ENCODE results near the gene PDE4B. TPM values are rescaled to one million over a fixed set of nuclear protein-coding genes. Genes with fewer than 3 reads are reported as not detected.
"Not testable (repeated sequence)": the region's sequence is repeated elsewhere in the genome, so short reads cannot be mapped to it uniquely, and the experiment has no call there.

The PDE4B gene
- total and polyA plus RNA-seq, 12 donors: 1.2 to 14.9 (median 3.9) TPM

- Histone ChIP-seq H3K4me3 (no peak overlapping the region), H3K36me3 (replicated peaks in 1 of 2) (no peaks in the 10 kb centered on the region), H3K27ac (no peak overlapping the region), H3K27me3 (no peaks in the 10 kb centered on the region), H3K9me3 (replicated peaks in 1 of 3) (no peaks in the 10 kb centered on the region), H3K4me1 (replicated peaks in 1 of 2) (no peaks in the 10 kb centered on the region)
- DNase-seq: no peak
- TF ChIP-seq POLR2A (IDR thresholded peaks at IDR 0.05) (no peak), CTCF (IDR thresholded peaks at IDR 0.05) (no peak)
- 77 to 86% (median 80%) methylated on average over 3 of the region's 3 CpGs for WGBS, 4 donors
- intact Hi-C loops (cut with DNase I): no loop called here
These were observed 262.4 kb downstream of the PDE4B start for GRCh38 chr1:66055092-66055491.

- H3K27ac ChIP-seq; H3K27me3 ChIP-seq; H3K4me1 ChIP-seq (replicated peaks in 1 of 2); intact Hi-C loops (cut with DNase I); H3K36me3 ChIP-seq (replicated peaks in 1 of 2); H3K4me3 ChIP-seq; DNase-seq; H3K9me3 ChIP-seq (replicated peaks in 1 of 3): not testable (repeated sequence)
- 65 to 74% (median 69%) methylated on average over 3 of the region's 3 CpGs for WGBS, 4 donors
These were observed 264.8 kb downstream of the PDE4B start for GRCh38 chr1:66057448-66057847.

GRCh38 chr1:66058558-66058957 is 265.9 kb downstream of the PDE4B start:
- 70 to 88% (median 82%) methylated on average over 2 of the region's 2 CpGs for WGBS, 4 donors

GRCh38 chr1:66067219-66067618 is 274.5 kb downstream of the PDE4B start:
- H3K4me1 ChIP-seq (replicated peaks in 1 of 2); H3K36me3 ChIP-seq (replicated peaks in 1 of 2); H3K9me3 ChIP-seq (replicated peaks in 1 of 3); intact Hi-C loops (cut with DNase I); H3K27me3 ChIP-seq; H3K27ac ChIP-seq; DNase-seq; H3K4me3 ChIP-seq: not testable (repeated sequence)
- WGBS, 4 donors: 72 to 85% (median 76%) methylated on average over 3 to 4 of the region's 4 CpGs

More at GRCh38 chr1:66058558-66058957, 265.9 kb downstream of the PDE4B start:
- no peak for DNase-seq
- intact Hi-C loops (cut with DNase I): no loop called here
- no peaks in the 10 kb centered on the region for H3K4me1 ChIP-seq (replicated peaks in 1 of 2)
- H3K4me3 ChIP-seq: no peak overlapping the region
- H3K36me3 ChIP-seq (replicated peaks in 1 of 2): no peaks in the 10 kb centered on the region
- H3K9me3 ChIP-seq (replicated peaks in 1 of 3): no peaks in the 10 kb centered on the region
- no peak overlapping the region for H3K27ac ChIP-seq
- TF ChIP-seq CTCF (IDR thresholded peaks at IDR 0.05) (no peak), POLR2A (IDR thresholded peaks at IDR 0.05) (no peak)
- peaks cover 6% of the 10 kb centered on the region for H3K27me3 ChIP-seq

GRCh38 chr1:66069976-66070876 is 277.5 kb downstream of the PDE4B start:
- no peak for TF ChIP-seq CTCF (IDR thresholded peaks at IDR 0.05)
- no peak for TF ChIP-seq POLR2A (IDR thresholded peaks at IDR 0.05)
- intact Hi-C loops (cut with DNase I): no loop called here
- 51 to 62% (median 55%) methylated on average over 4 of the region's 4 CpGs for WGBS, 4 donors

More at GRCh38 chr1:66069976-66070876, 277.5 kb downstream of the PDE4B start:
- no peaks in the 10 kb centered on the region for H3K27me3 ChIP-seq
- DNase-seq: no peak
- no peaks in the 10 kb centered on the region for H3K4me1 ChIP-seq (replicated peaks in 1 of 2)
- H3K36me3 ChIP-seq (replicated peaks in 1 of 2): no peaks in the 10 kb centered on the region
- no peak overlapping the region for H3K4me3 ChIP-seq
- H3K27ac ChIP-seq: no peak overlapping the region
- H3K9me3 ChIP-seq (replicated peaks in 1 of 3): no peaks in the 10 kb centered on the region
